GM21423 (cell line): ENCODE measurements around the gene ITPR1.

Experiments
- ATAC-seq: cut with Tn5 transposase; IDR thresholded peaks from one replicate; pipeline ENCODE4 v1.9.1; 2021; ENCODE audit warnings: mild to moderate bottlenecking, moderate library complexity; ENCODE audit not compliant: unreplicated experiment

Gene ITPR1

GRCh38 chr3:4837374-4837930 lies 344.3 kb downstream of the ITPR1 start:
- ATAC-seq = no peak

GRCh38 chr3:4838621-4839022 lies 345.5 kb downstream of the ITPR1 start:
- peak; percentile 61 for ATAC-seq

- no peak for ATAC-seq
Measured at GRCh38 chr3:4839278-4839677, 346.1 kb downstream of the ITPR1 start.

- no peak for ATAC-seq
Measured at GRCh38 chr3:4841225-4841624, 348.1 kb downstream of the ITPR1 start.

GRCh38 chr3:4841776-4842440 lies 348.8 kb downstream of the ITPR1 start:
- ATAC-seq = no peak

- ATAC-seq = no peak
Measured at GRCh38 chr3:4843619-4844018, 350.5 kb downstream of the ITPR1 start.

- ATAC-seq = peak; percentile 79
Measured at GRCh38 chr3:4845882-4846281, 352.7 kb downstream of the ITPR1 start.

GRCh38 chr3:4846543-4846942 lies 353.4 kb downstream of the ITPR1 start:
- ATAC-seq = no peak

GRCh38 chr3:4848176-4848825 lies 355.2 kb downstream of the ITPR1 start:
- ATAC-seq = no peak

GRCh38 chr3:4849136-4849535 lies 356.0 kb downstream of the ITPR1 start:
- no peak for ATAC-seq

- no peak for ATAC-seq
Measured at GRCh38 chr3:4849739-4850138, 356.6 kb downstream of the ITPR1 start.

- peak; percentile 36 for ATAC-seq
Measured at GRCh38 chr3:4850211-4850927, 357.2 kb downstream of the ITPR1 start.

GRCh38 chr3:4850928-4851265 lies 357.7 kb downstream of the ITPR1 start:
- ATAC-seq = peak; percentile 48

- no peak for ATAC-seq
Measured at GRCh38 chr3:4852780-4853748, 359.9 kb downstream of the ITPR1 start.

GRCh38 chr3:4853749-4854140 lies 360.6 kb downstream of the ITPR1 start:
- ATAC-seq = no peak

GRCh38 chr3:4855676-4856075 lies 362.5 kb downstream of the ITPR1 start:
- no peak for ATAC-seq

GRCh38 chr3:4856136-4856535 lies 363.0 kb downstream of the ITPR1 start:
- no peak for ATAC-seq

GRCh38 chr3:4856564-4856963 lies 363.4 kb downstream of the ITPR1 start:
- ATAC-seq = no peak

GRCh38 chr3:4856986-4857385 lies 363.8 kb downstream of the ITPR1 start:
- ATAC-seq = no peak

GRCh38 chr3:4859788-4860187 lies 366.6 kb downstream of the ITPR1 start:
- no peak for ATAC-seq

- ATAC-seq = no peak
Measured at GRCh38 chr3:4862973-4863372, 369.8 kb downstream of the ITPR1 start.
